Skeletal muscle satellite cell (primary cell): ENCODE results near the gene RSBN1L.

Source experiments
- H3K27me3 ChIP-seq: 2 replicates; pipeline ENCODE4 v1.7.0; 2013; ENCODE audit warnings: low read length; ENCODE audit not compliant: control insufficient read depth, insufficient read depth
- H3K36me3 ChIP-seq: 2 replicates; pipeline ENCODE4 v1.7.0; 2013; ENCODE audit warnings: mild to moderate bottlenecking, control low read depth, low read length; ENCODE audit not compliant: insufficient read depth
- H3K4me1 ChIP-seq: 2 replicates; pipeline ENCODE4 v1.7.0; 2013; ENCODE audit warnings: low read length; ENCODE audit not compliant: control insufficient read depth, insufficient read depth
- H3K4me2 ChIP-seq: 2 replicates; pipeline ENCODE4 v1.7.0; 2013; ENCODE audit warnings: mild to moderate bottlenecking, low read length
- H3K4me3 ChIP-seq: 2 replicates; pipeline ENCODE4 v1.7.0; 2013; ENCODE audit warnings: low read length
- H3K9ac ChIP-seq: 2 replicates; pipeline ENCODE4 v1.7.0; 2013; ENCODE audit warnings: mild to moderate bottlenecking, low read depth, low read length, moderate library complexity
- H3K9me3 ChIP-seq: replicated peaks from 2 replicates; pipeline ENCODE4 v1.7.0; 2013; ENCODE audit warnings: mild to moderate bottlenecking, control low read depth, low read length

Gene RSBN1L

DNA sequence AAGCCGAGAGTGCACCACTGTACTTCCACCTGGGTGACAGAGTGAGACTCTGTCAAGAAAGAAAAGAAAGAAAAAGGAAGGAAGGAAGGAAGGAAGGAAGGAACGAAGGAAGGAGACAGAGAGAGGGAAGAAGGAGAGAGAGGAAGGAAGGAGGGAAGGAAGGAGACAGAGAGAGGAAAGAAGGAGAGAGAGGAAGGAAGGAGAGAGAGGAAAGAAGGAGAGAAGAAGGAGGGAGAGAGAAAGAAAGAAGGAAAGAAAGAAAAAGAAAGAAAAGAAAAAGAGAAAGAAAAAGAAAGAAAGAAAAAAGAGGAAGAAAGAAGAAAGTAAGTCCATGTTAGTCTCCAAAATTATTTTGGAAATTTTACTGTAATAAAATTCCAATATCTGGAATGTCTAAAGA lies 33.4 kb upstream of the RSBN1L start:
- H3K4me3 ChIP-seq: no peak overlapping the region
- H3K36me3 ChIP-seq: peaks cover 36% of the 10 kb centered on the region
- H3K9me3 ChIP-seq: no peaks in the 10 kb centered on the region
- H3K9ac ChIP-seq: no peak overlapping the region
- H3K4me1 ChIP-seq: peaks cover 4% of the 10 kb centered on the region
- H3K27me3 ChIP-seq: no peaks in the 10 kb centered on the region
- H3K4me2 ChIP-seq: no peak overlapping the region

DNA sequence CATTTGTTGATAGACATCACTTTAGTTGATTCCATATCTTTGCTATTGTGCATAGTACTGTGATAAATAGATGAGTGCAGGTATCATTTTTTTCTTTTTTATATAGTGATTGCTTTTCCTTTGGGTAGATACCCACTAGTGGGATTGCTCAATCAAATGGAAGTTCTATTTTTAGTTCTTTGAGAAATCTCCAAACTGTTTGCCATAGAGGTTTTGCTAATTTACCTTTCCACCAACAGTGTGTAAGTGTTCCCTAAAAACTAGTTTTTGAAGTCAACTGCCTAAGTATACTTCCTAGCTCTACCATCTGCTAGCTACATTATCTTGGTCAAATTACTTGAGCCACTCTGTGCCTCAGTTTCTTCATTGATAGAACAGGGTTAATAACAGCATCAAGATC lies 31.5 kb upstream of the RSBN1L start:
- Histone ChIP-seq H3K27me3 (no peaks in the 10 kb centered on the region), H3K4me3 (no peak overlapping the region), H3K9ac (no peak overlapping the region), H3K36me3 (peaks cover 34% of the 10 kb centered on the region), H3K4me1 (peaks cover 4% of the 10 kb centered on the region), H3K9me3 (no peaks in the 10 kb centered on the region), H3K4me2 (no peak overlapping the region)

DNA sequence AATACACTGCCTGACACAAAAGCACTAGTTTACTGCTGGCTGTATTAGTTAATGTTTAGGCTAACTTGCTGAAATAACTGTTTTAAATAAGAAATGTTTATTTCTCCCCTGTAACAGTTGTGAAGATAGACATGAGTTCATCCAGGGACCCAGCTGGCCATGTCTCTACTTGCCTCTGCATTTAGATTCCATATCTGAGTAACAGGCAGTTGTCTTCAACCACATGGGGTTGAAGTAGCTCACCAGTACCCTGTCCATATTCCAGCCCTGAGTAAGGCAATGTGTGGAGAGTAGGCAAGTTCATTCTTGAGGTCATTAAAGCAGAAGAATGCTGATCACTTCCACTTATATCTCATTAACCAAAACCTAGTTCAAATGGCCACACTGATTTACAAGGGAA lies 31.1 kb upstream of the RSBN1L start:
- Histone ChIP-seq H3K4me1 (peaks cover 4% of the 10 kb centered on the region), H3K27me3 (no peaks in the 10 kb centered on the region), H3K4me2 (no peak overlapping the region), H3K36me3 (peaks cover 34% of the 10 kb centered on the region), H3K4me3 (no peak overlapping the region), H3K9ac (no peak overlapping the region), H3K9me3 (no peaks in the 10 kb centered on the region)

DNA sequence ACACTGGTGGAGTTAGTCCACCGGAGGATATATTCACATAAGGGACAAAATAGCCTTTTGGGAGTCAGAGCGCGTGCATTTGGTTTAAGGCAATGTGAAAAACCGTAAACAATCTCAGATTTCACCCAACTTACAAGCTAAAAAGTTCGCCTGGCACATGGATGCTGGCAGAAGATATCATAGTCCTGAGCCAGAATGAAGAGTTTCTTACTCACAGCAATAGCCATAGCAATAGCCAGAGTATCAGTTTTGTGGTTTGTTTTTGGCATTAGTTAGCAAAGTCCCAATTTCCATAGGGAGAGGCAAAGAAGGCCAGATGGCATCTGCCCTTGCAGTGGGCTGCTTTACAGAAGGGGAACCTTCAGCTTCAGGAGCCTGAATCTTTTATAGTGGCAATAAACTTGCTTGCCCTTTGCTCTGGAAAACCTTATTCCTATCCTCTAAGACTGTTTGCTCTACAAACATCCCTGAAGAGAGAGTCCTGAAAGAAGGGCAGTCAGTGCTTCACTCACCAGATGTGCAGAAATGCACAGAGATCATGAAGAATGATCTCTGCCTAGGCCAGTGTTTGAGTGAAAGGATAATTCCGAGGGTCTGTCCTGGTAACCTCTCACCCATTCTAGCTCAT lies 28.7 kb upstream of the RSBN1L start:
- peaks cover 4% of the 10 kb centered on the region for H3K4me1 ChIP-seq
- no peak overlapping the region for H3K4me3 ChIP-seq
- no peaks in the 10 kb centered on the region for H3K27me3 ChIP-seq
- no peak overlapping the region for H3K9ac ChIP-seq
- H3K36me3 ChIP-seq: peaks cover 24% of the 10 kb centered on the region
- no peak overlapping the region for H3K4me2 ChIP-seq
- no peaks in the 10 kb centered on the region for H3K9me3 ChIP-seq

DNA sequence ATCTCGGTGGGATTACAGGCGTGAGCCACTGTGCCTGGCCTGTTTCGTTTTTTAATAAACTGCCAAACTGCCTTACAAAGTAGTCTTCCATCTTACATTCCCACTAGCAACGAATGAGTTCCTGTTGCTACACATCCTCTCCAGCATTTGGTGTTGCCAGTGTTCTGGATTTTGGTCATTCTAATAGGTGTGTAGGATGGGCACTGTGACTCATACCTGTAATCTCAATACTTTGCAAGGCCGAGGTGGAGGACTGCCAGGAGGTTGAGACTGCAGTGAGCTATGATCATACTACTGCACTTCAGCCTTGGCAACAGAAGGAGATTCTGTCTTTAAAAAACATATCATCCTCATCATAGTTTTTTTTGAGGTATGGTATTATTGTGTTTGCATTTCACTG lies 21.4 kb upstream of the RSBN1L start:
- no peaks in the 10 kb centered on the region for H3K27me3 ChIP-seq

DNA sequence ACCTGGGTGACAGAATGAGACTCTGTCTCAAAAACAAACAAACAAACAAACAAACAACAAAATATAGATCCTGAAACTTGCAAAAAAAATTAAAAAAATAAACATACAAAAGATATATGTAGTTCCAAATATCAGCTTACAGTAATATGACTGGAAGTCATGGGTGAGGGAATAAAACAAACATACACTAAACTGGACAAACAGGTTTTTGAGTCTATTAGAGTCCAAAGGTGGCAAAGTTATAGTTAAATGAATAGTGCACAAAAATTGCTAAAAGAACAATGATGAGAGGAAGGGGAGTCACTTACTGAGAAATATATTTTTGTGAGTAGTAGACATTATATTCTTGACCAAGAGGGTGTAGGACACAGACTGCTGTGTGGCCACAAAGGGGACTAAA lies 16.7 kb upstream of the RSBN1L start:
- H3K4me1 ChIP-seq: peaks cover 3% of the 10 kb centered on the region
- no peaks in the 10 kb centered on the region for H3K9me3 ChIP-seq
- H3K27me3 ChIP-seq: no peaks in the 10 kb centered on the region
- H3K9ac ChIP-seq: no peak overlapping the region
- peaks cover 5% of the 10 kb centered on the region for H3K36me3 ChIP-seq
- H3K4me2 ChIP-seq: no peak overlapping the region
- no peak overlapping the region for H3K4me3 ChIP-seq

More for the DNA sequence above, 21.4 kb upstream of the RSBN1L start:
- peaks cover 3% of the 10 kb centered on the region for H3K36me3 ChIP-seq
- no peak overlapping the region for H3K4me2 ChIP-seq
- no peak overlapping the region for H3K4me3 ChIP-seq
- H3K9me3 ChIP-seq: no peaks in the 10 kb centered on the region
- no peak overlapping the region for H3K9ac ChIP-seq
- peaks cover 3% of the 10 kb centered on the region for H3K4me1 ChIP-seq

DNA sequence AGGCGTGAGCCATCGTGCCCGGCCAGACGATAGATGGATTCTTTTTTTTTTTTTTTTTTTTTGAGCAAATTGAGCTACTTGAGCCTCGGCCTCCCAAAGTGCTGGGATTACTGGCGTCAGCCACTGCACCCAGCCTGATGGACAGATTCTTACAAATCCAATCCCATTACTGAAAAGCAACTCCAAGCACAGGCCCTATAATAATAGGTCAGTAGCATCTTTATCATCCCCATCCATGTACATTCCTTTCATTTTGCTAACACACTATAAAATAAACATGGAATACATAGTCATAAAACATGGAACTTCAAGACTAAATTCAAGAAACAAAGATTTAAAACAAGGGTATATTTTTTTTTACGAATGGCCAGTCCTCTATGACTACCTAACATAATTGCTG lies 16.0 kb upstream of the RSBN1L start:
- no peak overlapping the region for H3K4me3 ChIP-seq
- peaks cover 5% of the 10 kb centered on the region for H3K36me3 ChIP-seq
- no peaks in the 10 kb centered on the region for H3K9me3 ChIP-seq
- peaks cover 3% of the 10 kb centered on the region for H3K4me1 ChIP-seq
- no peak overlapping the region for H3K9ac ChIP-seq
- no peak overlapping the region for H3K4me2 ChIP-seq
- H3K27me3 ChIP-seq: no peaks in the 10 kb centered on the region

DNA sequence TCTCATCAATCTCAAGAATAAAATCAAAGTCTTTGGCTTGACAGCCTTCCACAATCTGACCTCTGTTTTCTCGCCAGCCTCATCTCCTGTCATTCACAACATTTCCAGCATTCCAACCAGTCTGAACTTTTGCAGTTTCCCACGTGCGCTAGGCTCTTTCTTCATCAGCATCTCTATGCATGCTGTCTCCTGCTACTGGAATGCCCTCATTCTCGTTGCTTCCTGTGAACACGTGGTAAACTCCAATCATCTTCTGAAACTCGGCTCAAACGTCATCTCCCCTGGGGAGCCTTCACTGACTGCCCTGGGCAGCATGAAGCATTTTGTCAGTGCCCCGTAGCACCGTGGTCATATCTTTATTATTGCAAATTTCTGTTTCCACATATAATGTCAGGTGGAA lies 12.2 kb upstream of the RSBN1L start:
- H3K4me3 ChIP-seq: no peak overlapping the region
- H3K36me3 ChIP-seq: peaks cover 5% of the 10 kb centered on the region
- H3K27me3 ChIP-seq: no peaks in the 10 kb centered on the region
- no peak overlapping the region for H3K9ac ChIP-seq
- H3K9me3 ChIP-seq: no peaks in the 10 kb centered on the region
- H3K4me2 ChIP-seq: no peak overlapping the region
- H3K4me1 ChIP-seq: peaks cover 13% of the 10 kb centered on the region

DNA sequence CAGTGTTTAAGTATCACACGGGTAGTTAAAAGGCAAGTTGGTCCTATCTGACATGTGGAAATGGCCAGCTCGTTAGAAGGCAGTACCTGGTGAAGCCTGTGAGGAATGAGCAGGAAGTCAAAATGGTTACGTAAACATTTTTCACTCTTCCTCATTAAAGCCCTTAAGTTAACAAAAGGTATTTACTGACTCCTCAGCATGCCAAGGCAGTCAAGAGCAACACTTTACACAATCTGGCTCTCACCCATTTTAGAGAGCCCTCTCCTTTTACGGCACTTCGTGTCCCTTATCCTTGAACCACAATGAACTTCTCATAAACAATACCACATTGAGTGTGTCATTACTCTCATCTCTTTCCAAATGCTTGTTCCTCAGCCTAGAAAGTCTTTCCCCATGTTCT lies 11.0 kb upstream of the RSBN1L start:
- Histone ChIP-seq H3K27me3 (no peaks in the 10 kb centered on the region), H3K4me3 (no peak overlapping the region), H3K4me2 (no peak overlapping the region), H3K36me3 (peaks cover 5% of the 10 kb centered on the region), H3K9ac (no peak overlapping the region), H3K4me1 (peaks cover 13% of the 10 kb centered on the region), H3K9me3 (no peaks in the 10 kb centered on the region)

DNA sequence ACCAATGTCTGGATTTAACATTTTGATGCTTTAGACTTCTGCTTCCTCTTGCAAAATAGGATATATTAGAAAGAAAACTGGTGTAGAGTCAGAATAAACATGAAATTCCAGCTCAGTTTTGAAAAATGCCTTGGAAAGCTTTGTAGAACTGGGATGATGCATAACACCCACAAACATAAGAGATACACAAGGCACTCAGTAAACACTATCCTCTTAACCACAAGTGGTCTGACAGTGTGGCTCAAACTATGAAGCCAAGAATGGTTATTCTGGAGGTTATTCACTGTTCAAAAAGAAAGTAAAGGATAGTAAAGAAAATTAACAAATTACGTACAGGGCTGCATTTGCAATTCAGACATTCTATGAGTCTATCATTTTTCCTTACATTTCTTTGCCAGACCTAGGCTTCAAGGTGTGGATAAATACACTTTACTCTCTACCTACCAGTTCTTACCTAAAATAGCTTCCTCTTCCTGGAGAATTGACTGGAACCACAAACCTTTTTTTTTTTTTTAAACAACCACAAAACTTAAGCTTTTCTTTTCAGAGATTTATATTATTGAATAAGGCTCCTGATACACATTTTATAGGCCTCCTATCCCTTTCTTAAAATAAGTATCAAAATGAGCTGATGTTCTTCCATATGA lies 9.0 kb upstream of the RSBN1L start:
- H3K4me1 ChIP-seq: peaks cover 13% of the 10 kb centered on the region
- H3K4me3 ChIP-seq: no peak overlapping the region
- H3K9me3 ChIP-seq: no peaks in the 10 kb centered on the region
- H3K27me3 ChIP-seq: no peaks in the 10 kb centered on the region
- no peak overlapping the region for H3K9ac ChIP-seq
- H3K36me3 ChIP-seq: peaks cover 5% of the 10 kb centered on the region
- no peak overlapping the region for H3K4me2 ChIP-seq

DNA sequence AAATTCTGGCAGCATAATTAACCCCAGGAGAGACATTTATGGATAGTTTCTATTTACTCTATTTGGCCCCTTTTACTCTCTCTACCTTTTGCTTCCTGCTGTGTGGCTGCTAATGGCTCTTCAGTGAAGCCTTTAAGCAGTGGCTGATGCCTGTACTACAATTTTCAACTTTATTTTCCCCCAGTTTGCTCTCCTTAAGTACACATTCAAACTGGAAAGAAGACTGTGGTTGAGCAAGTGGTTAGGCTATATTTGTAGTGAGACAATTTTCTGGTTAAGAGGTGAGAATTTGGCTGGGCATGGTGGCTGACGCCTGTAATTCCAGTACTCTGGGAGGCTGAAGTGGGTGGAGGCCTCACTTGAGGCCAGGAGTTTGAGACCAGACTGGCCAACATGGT lies 8.5 kb upstream of the RSBN1L start:
- Histone ChIP-seq H3K4me1 (peaks cover 13% of the 10 kb centered on the region), H3K27me3 (no peaks in the 10 kb centered on the region), H3K4me3 (no peak overlapping the region)

DNA sequence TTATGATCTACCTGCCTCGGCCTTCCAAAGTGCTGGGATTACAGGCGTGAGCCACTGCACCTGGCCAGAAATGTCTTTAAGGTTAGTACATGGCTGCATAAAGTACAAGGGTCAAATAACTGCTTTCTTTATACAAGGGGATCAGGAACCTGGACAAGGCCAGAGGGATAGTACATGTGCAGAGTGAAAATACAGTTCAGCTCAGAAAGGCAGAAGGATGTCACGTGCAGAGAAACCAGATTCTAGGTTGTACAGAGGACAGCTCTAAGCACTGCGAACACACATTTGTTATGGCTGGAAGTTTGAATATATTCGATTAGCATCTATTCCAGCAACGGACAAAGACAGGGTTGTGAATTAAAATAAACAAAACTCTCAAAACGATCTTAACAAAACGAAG lies 6.0 kb upstream of the RSBN1L start:
- Histone ChIP-seq H3K4me2 (no peak overlapping the region), H3K27me3 (no peaks in the 10 kb centered on the region), H3K4me3 (no peak overlapping the region), H3K4me1 (peaks cover 11% of the 10 kb centered on the region), H3K36me3 (no peaks in the 10 kb centered on the region), H3K9ac (no peak overlapping the region), H3K9me3 (no peaks in the 10 kb centered on the region)

More for the DNA sequence above, 8.5 kb upstream of the RSBN1L start:
- peaks cover 3% of the 10 kb centered on the region for H3K36me3 ChIP-seq
- no peaks in the 10 kb centered on the region for H3K9me3 ChIP-seq
- H3K4me2 ChIP-seq: no peak overlapping the region
- H3K9ac ChIP-seq: no peak overlapping the region
